Mesenteric fat pad (tissue), 1 donor: Measurements from ENCODE around the gene CABLES1. TPM values are rescaled to one million over a fixed set of nuclear protein-coding genes. Genes with fewer than 3 reads are reported as not detected.

Experiments
- DNase-seq: peaks from one replicate; pipeline ENCODE4 v3.0.0-alpha.2; 2020; ENCODE audit warnings: low spot score
- total RNA-seq: library from RNA; stranded (reverse); fragmentation: NEBNext Ultra II Directional; extraction: Animal tissue kit (Norgen Biotek cat#: 25700); gene quantifications from one replicate; pipeline ENCODE4 v1.2.1, GENCODE V29; 2021
- donor health status: DM: yes; HTN: yes; CAD: no.

CABLES1 gene
- total RNA-seq, 1 donor from 2014 or later = 57.0 TPM

DNA sequence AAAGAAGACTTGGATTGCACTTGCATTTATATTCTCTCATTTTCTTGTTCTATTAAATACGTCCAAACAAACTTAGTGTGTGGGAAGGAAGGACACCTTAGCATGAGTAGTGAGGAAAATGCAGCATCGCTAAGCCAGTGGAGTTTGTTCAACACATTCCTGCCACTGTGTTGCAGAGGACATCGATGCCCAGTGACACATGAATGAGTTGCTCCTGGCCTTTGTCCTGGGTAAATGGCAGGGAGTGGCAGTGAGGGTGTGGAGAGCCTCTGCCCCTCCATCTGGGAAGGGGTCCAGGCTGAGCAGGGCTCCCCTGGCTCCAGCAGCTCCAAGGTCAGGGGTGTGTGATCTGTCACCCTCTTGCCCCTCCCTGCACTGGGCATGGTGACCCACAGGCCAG, 75.9 kb downstream of the CABLES1 start:
- DNase-seq = no peak

DNA sequence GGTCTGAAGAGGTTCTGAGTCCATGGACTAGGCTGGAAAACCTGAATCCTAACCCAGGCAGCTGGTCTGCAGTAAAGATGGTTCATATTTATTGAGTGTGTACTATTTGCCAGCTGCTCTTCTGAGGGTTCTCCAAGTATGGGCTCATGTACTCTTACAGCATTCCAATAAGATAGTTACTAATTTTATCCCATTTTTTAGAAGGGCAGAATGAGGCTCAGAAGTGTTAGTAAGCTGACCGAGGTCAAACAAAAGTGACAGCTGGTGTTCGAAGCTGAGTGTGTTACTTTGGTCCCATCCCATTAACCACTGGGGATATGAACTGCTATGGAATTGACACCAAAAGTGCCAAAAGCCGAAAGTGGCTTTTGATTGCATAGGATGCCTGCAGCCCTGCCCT, 76.9 kb downstream of the CABLES1 start:
- no peak for DNase-seq

- DNase-seq = no peak
Measured at GRCh38 chr18:23213200-23213599, 77.9 kb downstream of the CABLES1 start.

DNA sequence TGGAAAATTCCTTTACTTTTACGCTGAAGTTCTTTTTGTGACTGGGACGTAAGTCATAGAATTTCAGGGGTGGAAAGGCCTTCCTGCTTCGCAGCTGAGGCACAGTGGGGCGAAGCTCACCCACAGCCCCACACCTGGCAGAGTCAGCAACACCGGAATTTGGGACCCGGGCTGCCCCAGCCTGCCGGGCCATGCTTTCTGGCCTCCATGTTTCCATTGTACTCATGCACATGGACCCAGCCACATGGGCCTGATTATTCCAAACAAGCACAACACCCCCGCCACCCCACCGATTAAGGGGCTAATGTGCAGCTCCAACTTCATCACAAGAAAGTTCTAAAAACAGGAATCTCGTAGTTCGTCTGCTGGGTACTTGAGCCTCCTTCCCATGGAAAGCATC, 82.5 kb downstream of the CABLES1 start:
- DNase-seq = no peak

DNA sequence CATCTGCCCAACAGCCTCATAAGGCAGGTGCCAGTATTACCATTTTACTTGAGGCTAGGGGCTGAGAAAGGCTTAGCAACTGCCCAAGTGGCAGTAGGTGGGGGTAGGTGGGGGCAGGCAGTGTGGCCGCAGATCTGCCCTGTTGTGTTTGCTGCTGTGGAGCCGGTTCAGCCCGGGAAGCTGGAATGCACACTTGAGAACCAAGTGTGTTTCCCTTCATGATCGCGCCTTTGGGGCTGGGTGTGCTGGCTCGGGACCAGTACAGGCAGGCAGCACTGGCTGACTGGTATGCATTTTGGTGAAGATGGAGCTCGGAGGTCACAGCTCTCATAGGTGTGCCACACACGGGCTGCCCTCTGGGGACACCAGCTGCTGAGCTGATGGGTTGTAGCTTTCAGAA, 85.1 kb downstream of the CABLES1 start:
- no peak for DNase-seq

GRCh38 chr18:23223641-23224040, 88.4 kb downstream of the CABLES1 start:
- no peak for DNase-seq

DNA sequence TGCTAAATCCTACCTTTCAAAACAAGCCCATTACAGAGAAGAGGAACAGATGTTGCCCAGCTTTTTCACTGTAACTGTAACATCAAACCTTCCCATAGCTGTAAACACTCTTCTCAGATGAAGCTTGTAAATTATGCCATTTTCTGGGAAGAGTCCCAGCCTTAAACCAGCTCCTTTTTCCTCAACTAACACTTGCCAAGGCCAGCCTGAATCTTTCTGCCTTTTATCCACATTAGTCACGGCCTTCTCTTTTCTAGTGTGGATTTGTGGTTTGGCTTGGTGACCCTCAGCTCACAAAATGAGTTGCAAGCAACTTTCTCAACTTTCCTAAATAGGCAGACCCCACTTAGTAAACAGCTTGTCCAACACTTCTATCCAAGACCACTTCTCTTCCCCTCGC, 90.2 kb downstream of the CABLES1 start:
- no peak for DNase-seq

DNA sequence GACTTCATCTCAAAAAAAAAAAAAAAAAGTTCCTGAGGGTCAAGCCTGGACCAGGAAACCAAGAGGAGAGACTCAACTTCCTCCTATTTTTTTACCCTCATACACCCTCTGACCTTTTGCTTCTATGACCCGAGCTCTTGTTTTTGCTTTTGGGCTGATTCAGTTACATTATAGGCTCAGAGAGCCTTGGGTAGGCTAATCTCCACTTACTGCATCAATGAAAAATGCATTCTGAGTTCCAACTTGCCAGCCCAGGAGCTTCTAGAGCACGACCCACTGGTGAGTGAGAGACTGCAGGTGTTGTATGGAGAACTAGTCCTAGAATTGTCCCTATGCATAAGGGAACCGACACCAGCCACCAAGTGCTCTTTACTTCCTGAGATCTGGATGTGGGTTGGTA, 91.1 kb downstream of the CABLES1 start:
- DNase-seq = no peak

DNA sequence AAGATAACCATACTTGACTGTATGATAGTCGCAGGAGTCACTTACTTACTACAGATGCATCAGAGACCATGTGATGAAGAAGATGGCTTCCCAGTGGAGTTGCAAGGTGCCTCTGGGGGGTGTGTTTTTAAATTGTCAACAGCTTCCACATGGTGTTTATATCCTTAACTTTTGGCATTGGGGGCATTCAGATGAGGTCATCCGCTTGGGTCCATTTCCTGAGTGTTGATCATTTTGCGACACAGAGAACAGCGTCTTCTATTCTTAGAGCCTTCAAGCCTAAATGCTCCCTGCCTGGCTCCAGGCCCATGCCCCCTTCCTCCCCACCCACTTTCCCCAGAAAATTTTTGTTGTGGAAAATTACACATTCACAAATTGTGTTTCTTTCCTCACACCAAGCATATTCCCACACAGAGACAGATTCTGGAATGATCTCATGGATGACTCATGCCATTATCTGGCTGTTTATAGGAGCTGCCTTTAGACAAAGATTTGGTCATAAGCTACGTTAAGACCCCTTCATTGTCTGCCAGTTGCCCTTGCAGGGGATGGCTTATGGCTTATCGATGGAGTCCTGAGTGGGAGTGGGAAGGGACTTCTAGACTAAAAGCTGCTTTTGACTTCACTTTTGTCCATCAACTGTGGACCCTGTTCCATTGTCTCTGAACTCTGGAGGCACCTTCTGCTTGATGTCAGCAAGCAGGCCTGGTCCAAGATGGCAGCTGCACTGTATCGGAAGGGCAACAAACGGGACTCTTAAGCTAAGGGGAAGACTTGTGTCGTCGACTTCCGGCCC, 91.8 kb downstream of the CABLES1 start:
- no peak for DNase-seq

- DNase-seq = no peak
Measured at GRCh38 chr18:23227726-23228070, 92.4 kb downstream of the CABLES1 start.

DNA sequence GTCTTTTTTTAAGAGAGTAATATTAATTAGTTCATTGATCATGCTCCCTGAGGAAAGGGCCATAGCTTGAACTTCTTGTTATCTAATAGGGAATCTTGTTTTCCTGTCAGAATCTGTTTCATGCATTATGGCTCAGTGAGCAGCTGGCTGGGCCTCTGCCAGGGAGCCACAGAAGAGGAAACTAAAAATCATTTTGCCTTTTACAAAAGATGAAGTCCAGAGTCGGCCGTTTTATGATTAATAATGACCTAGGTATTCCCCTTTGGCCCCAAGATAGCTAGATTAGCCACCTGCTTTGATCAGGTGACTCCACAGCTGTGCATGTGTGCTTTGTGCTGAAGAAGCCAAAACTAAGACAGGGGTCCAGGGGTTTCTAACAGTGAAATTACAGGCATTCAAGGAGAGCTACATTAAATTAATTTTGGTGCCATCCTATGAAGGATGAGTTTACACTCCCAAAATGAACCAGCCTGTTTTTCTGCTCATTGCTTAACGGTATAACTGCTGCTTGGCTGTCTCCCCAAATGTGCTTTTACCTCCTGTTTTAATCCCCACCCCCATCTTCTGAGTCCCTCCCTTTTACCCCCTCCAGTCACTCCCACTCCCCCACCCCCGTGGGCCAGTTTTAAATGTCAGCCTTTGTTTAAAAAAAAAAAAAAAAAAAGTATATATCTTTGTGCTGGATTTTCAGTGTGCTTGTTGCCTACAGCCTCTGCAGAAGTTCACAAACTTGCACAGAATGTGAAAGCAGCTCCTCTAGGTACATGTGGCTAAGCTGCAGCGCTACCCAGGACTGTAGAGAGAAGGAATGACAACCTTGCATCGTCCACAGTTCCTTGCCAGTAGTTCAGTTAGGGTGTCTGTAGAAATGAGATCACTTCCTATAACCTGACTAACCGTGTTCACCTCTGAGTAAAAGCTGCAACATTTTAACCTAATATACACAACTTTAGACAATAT, 93.1 kb downstream of the CABLES1 start:
- no peak for DNase-seq

- DNase-seq = no peak
Measured at GRCh38 chr18:23229472-23229871, 94.2 kb downstream of the CABLES1 start.

GRCh38 chr18:23230686-23231085, 95.4 kb downstream of the CABLES1 start:
- DNase-seq = no peak

- no peak for DNase-seq
Measured at GRCh38 chr18:23231340-23232021, 96.2 kb downstream of the CABLES1 start.

DNA sequence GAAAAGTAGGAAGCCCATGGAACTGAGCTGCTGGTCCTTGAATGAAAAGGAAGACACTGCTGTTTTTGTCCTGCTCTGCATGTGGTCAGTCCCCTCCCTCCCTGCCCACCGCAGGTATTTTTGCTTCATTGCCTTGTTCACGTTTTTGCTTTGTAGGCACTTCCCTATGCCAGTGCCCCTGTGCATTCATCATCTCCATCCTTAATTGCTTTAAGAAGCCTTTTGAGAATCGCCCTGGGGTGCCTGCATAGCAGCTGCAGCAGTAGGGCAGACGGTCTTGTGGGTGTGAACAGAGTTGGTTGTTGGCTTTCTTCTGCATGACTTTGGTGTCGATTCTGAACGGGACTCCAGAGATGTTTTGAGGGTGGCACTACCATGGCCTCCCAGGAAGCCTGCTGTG, 97.0 kb downstream of the CABLES1 start:
- DNase-seq = no peak

- DNase-seq = no peak
Measured at GRCh38 chr18:23234619-23235018, 99.3 kb downstream of the CABLES1 start.

GRCh38 chr18:23235336-23235735, 100.1 kb downstream of the CABLES1 start:
- DNase-seq = no peak

DNA sequence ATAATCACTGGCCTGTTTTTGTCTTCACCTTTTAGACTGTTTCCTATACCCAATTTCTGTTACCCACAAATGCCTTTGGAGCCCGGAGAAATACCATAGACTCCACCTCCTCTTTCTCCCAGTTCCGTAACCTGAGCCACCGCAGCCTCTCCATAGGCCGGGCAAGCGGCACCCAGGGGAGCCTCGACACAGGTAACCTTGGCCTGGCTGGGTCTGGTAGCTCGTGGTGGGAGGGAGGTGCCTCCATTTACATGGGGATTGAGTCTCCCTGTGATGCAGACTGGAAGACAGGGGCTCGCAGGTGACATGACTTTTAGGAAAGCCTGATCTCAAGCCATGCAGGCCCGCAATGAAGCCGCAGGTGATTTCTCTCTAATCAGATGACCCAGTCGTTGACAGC, 100.6 kb downstream of the CABLES1 start:
- no peak for DNase-seq

DNA sequence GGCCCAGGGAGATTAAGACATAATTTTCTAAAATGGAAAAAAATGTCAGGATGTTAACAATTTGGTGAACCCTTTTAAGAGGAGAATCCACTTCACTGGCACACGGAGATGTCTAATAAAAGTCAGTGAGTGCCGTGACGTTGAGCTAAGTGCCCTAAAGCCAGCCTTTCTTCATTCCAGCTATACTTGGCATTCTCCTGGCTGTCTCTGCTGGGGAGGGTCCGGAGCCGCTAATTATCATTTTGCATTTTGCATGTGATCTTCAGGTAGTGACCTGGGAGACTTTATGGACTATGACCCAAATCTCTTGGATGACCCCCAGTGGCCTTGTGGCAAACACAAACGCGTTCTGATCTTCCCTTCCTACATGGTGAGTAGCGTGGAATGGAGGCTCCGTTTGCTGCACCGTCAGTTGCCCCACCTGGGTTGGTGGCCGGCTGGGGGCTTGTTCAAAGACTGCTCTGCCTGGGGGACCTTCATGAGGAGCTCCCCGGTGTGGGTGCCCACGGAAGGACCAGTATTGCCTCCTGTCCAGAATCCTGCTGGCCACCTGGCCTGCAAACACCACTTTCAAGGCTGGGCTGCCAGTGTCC, 101.7 kb downstream of the CABLES1 start:
- DNase-seq = no peak

- no peak for DNase-seq
Measured at GRCh38 chr18:23237524-23238151, 102.4 kb downstream of the CABLES1 start.

DNA sequence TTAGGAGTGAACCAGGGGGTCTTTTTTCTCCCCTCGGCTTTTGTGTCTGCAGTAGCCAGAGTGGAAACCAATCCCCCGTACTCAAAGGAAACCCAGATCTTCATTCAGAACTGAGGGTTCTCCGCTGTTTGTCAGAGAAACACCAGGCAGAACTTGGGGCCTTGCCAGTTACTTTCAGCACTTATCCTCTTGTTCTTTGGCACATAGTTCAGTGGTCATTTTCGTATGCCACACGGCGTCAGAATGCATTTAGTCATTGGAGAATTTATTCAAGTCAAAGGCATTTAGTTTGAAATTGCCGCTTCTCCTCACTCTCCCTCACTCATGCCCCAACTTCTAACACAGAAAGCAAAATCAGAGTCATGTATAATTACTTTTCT, 102.9 kb downstream of the CABLES1 start:
- no peak for DNase-seq
